Neutrophil (primary cell): ENCODE results near the gene ACAT1.

Experiments used
- H3K27ac ChIP-seq: fragments of 200-600 bp; sonication (generic); 2 replicates; pipeline ENCODE4 v1.5.1; 2016; ENCODE audit warnings: mild to moderate bottlenecking, moderate library complexity
- H3K27me3 ChIP-seq: fragments of 200-600 bp; sonication (generic); 2 replicates; pipeline ENCODE4 v1.6.0; 2016; ENCODE audit warnings: mild to moderate bottlenecking
- H3K36me3 ChIP-seq: fragments of 200-600 bp; sonication (generic); 2 replicates; pipeline ENCODE4 v1.5.1; 2017
- H3K4me1 ChIP-seq, 2 experiments: fragments of 200-600 bp in 1 of 2; sonication (generic) in 1 of 2; 1 replicate in 1 of 2; 2 replicates in 1 of 2; pipeline versions ENCODE4 v1.5.1 to v1.6.1; 2013 to 2016; ENCODE audit warnings: low read depth in 1 of 2, low read length in 1 of 2, mild to moderate bottlenecking in 1 of 2, moderate library complexity in 1 of 2; ENCODE audit not compliant: control insufficient read depth in 1 of 2, insufficient read depth in 1 of 2
- H3K4me3 ChIP-seq, 2 experiments: fragments of 200-600 bp in 1 of 2; sonication (generic) in 1 of 2; 1 replicate in 1 of 2; 2 replicates in 1 of 2; pipeline ENCODE4 v1.5.1; 2013 to 2016; ENCODE audit warnings: low read depth in 1 of 2, low read length in 1 of 2, mild to moderate bottlenecking in 1 of 2, moderate library complexity in 1 of 2
- H3K9me3 ChIP-seq: fragments of 200-600 bp; sonication (generic); 2 replicates; pipeline ENCODE4 v1.5.1; 2016
- TF ChIP-seq, protein P1 (sequence below): fragments of 200-600 bp; sonication (generic); IDR thresholded peaks from 2 replicates; pipeline ENCODE4 v1.5.1; 2016; ENCODE audit warnings: antibody characterized with exemption

The ACAT1 gene

GRCh38 chr11:108097179-108097578, 24.2 kb upstream of the ACAT1 start:
- H3K4me3 ChIP-seq = no peak overlapping the region
- H3K36me3 ChIP-seq = peaks cover 67% of the 10 kb centered on the region
- H3K9me3 ChIP-seq = no peaks in the 10 kb centered on the region
- TF ChIP-seq, protein P1, sequence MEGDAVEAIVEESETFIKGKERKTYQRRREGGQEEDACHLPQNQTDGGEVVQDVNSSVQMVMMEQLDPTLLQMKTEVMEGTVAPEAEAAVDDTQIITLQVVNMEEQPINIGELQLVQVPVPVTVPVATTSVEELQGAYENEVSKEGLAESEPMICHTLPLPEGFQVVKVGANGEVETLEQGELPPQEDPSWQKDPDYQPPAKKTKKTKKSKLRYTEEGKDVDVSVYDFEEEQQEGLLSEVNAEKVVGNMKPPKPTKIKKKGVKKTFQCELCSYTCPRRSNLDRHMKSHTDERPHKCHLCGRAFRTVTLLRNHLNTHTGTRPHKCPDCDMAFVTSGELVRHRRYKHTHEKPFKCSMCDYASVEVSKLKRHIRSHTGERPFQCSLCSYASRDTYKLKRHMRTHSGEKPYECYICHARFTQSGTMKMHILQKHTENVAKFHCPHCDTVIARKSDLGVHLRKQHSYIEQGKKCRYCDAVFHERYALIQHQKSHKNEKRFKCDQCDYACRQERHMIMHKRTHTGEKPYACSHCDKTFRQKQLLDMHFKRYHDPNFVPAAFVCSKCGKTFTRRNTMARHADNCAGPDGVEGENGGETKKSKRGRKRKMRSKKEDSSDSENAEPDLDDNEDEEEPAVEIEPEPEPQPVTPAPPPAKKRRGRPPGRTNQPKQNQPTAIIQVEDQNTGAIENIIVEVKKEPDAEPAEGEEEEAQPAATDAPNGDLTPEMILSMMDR = no peak
- H3K27me3 ChIP-seq = no peaks in the 10 kb centered on the region
- H3K4me1 ChIP-seq = no peaks in the 10 kb centered on the region
- H3K27ac ChIP-seq = no peak overlapping the region

DNA sequence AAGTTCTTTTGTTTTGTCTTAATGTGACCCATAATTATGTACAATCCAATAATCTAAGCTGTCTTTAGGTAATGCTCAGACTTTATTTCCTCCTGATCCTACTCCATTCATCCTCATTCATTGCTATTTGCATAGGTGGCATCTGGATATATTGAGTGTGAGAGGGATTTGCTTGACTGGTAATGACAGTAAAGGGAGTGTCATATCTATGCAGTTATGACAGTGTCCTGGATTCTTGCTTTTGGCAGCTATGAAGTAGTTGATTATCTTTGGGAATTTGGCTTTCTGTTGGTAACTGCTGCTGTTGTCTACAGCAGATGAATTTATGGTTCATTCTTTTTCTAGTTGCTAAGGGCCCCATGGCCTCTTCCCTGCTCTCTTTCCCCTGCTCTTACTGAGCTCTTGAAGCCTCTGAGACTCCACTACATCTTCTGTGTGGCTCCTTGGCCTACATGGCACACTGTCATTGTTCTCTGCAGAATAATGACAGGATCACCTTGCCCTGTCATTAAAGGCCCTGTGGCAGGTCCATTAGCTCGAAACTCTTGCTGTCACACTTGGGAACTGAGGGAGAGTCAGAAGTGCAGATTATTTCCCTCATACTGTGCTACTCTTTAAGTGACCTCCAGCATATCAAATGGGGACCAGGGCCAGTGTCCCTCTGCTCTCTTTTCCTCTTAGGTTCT, 20.1 kb upstream of the ACAT1 start:
- Histone ChIP-seq H3K36me3 (peaks cover 63% of the 10 kb centered on the region), H3K27ac (no peak overlapping the region), H3K27me3 (no peaks in the 10 kb centered on the region), H3K4me1 (no peaks in the 10 kb centered on the region), H3K9me3 (no peaks in the 10 kb centered on the region), H3K4me3 (no peak overlapping the region)
- TF ChIP-seq, protein P1 = no peak

DNA sequence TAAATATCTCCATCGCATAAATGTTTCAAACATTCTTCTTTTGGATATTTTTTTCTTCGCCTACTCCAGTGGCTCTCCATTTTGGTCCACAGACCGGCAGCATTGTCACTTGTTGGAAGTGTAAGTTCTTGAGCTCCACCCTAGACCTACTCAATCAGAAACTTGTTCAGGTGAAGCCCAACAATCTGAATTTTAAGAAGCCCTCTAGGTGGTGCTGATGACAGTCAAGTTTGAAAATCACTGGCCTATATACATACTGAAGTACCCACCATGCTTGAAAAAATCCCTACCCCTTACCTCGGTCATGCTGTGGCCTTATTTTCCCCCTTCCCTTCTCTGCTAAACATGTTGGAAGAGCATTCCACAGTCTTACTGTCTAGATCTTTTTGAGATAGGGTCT, 10.2 kb upstream of the ACAT1 start:
- H3K27me3 ChIP-seq = no peaks in the 10 kb centered on the region
- TF ChIP-seq, protein P1 = no peak
- H3K9me3 ChIP-seq = no peaks in the 10 kb centered on the region
- H3K36me3 ChIP-seq = peaks cover under 1% of the 10 kb centered on the region
- no peak overlapping the region for H3K4me3 ChIP-seq
- no peaks in the 10 kb centered on the region for H3K4me1 ChIP-seq
- H3K27ac ChIP-seq = no peak overlapping the region

GRCh38 chr11:108112057-108112456, 9.3 kb upstream of the ACAT1 start:
- Histone ChIP-seq H3K4me1 (no peaks in the 10 kb centered on the region), H3K9me3 (no peaks in the 10 kb centered on the region), H3K27me3 (no peaks in the 10 kb centered on the region), H3K36me3 (no peaks in the 10 kb centered on the region), H3K4me3 (no peak overlapping the region), H3K27ac (no peak overlapping the region)
- TF ChIP-seq, protein P1 = no peak

GRCh38 chr11:108115500-108116140, 5.7 kb upstream of the ACAT1 start:
- no peaks in the 10 kb centered on the region for H3K9me3 ChIP-seq
- no peaks in the 10 kb centered on the region for H3K27me3 ChIP-seq
- H3K4me1 ChIP-seq = no peaks in the 10 kb centered on the region
- no peaks in the 10 kb centered on the region for H3K36me3 ChIP-seq
- H3K4me3 ChIP-seq = no peak overlapping the region
- H3K27ac ChIP-seq = no peak overlapping the region
- TF ChIP-seq, protein P1 = no peak
